HG03571 (cell line): ENCODE results near the gene RGL1.

Source experiments
- ATAC-seq: cut with Tn5 transposase; IDR thresholded peaks from one replicate; pipeline ENCODE4 v1.9.1; 2021; ENCODE audit not compliant: unreplicated experiment

Gene RGL1

GRCh38 chr1:183859831-183860230 is 54.9 kb downstream of the RGL1 start:
- ATAC-seq, result no peak

- ATAC-seq, result no peak
Measured at GRCh38 chr1:183862967-183863366, 58.0 kb downstream of the RGL1 start.

- no peak for ATAC-seq
Measured at GRCh38 chr1:183863852-183864251, 58.9 kb downstream of the RGL1 start.

GRCh38 chr1:183864611-183865010 is 59.7 kb downstream of the RGL1 start:
- ATAC-seq, result no peak

- no peak for ATAC-seq
Measured at GRCh38 chr1:183869230-183869629, 64.3 kb downstream of the RGL1 start.

- no peak for ATAC-seq
Measured at GRCh38 chr1:183869664-183870063, 64.7 kb downstream of the RGL1 start.

- no peak for ATAC-seq
Measured at GRCh38 chr1:183870351-183871077, 65.6 kb downstream of the RGL1 start.

- no peak for ATAC-seq
Measured at GRCh38 chr1:183871142-183871541, 66.2 kb downstream of the RGL1 start.

- ATAC-seq, result no peak
Measured at GRCh38 chr1:183871601-183872000, 66.7 kb downstream of the RGL1 start.

GRCh38 chr1:183872403-183872802 is 67.5 kb downstream of the RGL1 start:
- ATAC-seq, result no peak

GRCh38 chr1:183873642-183874041 is 68.7 kb downstream of the RGL1 start:
- peak; percentile 54 for ATAC-seq

GRCh38 chr1:183876309-183876708 is 71.4 kb downstream of the RGL1 start:
- ATAC-seq, result no peak

- ATAC-seq, result no peak
Measured at GRCh38 chr1:183877053-183877720, 72.3 kb downstream of the RGL1 start.

GRCh38 chr1:183879494-183879893 is 74.6 kb downstream of the RGL1 start:
- no peak for ATAC-seq

- ATAC-seq, result no peak
Measured at GRCh38 chr1:183879966-183880365, 75.0 kb downstream of the RGL1 start.

GRCh38 chr1:183880531-183881243 is 75.8 kb downstream of the RGL1 start:
- ATAC-seq, result no peak

GRCh38 chr1:183881387-183882131 is 76.6 kb downstream of the RGL1 start:
- no peak for ATAC-seq

GRCh38 chr1:183882335-183883167 is 77.6 kb downstream of the RGL1 start:
- ATAC-seq, result no peak

- no peak for ATAC-seq
Measured at GRCh38 chr1:183883623-183884022, 78.7 kb downstream of the RGL1 start.

- no peak for ATAC-seq
Measured at GRCh38 chr1:183884526-183884925, 79.6 kb downstream of the RGL1 start.
